Osteoblast (primary cell): ENCODE data around the gene LILRB4. TPM values are rescaled to one million over a fixed set of nuclear protein-coding genes. Genes with fewer than 3 reads are reported as not detected.
"Not testable (repeated sequence)": the region's sequence is repeated elsewhere in the genome, so short reads cannot be mapped to it uniquely, and the experiment has no call there.

Source experiments
- DNase-seq: peaks from one replicate; pipeline ENCODE4 v3.0.0; 2011; ENCODE audit warnings: low spot score, mixed read lengths; ENCODE audit not compliant: insufficient read length; ENCODE audit errors: missing footprints
- H2AFZ ChIP-seq: 2 replicates; pipeline ENCODE4 v1.6.0; 2011; ENCODE audit warnings: mild to moderate bottlenecking, low read length
- H3K27ac ChIP-seq: 2 replicates; pipeline ENCODE4 v1.5.1; 2011; ENCODE audit warnings: mild to moderate bottlenecking, low read depth, low read length, moderate library complexity
- H3K27me3 ChIP-seq: 2 replicates; pipeline ENCODE4 v1.6.0; 2012; ENCODE audit warnings: mild to moderate bottlenecking, control low read depth, inconsistent platforms, low read length, moderate library complexity; ENCODE audit not compliant: insufficient read depth
- H3K36me3 ChIP-seq: 2 replicates; pipeline ENCODE4 v1.5.1; 2011; ENCODE audit warnings: mild to moderate bottlenecking, low read length, control low read depth, moderate library complexity; ENCODE audit not compliant: insufficient read depth
- H3K4me1 ChIP-seq: 2 replicates; pipeline ENCODE4 v1.5.1; 2011; ENCODE audit warnings: mild to moderate bottlenecking, low read length, control low read depth, moderate library complexity; ENCODE audit not compliant: insufficient read depth
- H3K4me2 ChIP-seq: 2 replicates; pipeline ENCODE4 v1.6.0; 2011; ENCODE audit warnings: mild to moderate bottlenecking, low read length; ENCODE audit not compliant: insufficient read depth
- H3K4me3 ChIP-seq: fragments of 200-600 bp; sonication (generic); 3 replicates; pipeline ENCODE4 v1.5.1; 2012; ENCODE audit warnings: mild to moderate bottlenecking, low read length, inconsistent platforms; ENCODE audit not compliant: insufficient read depth
- H3K79me2 ChIP-seq: 2 replicates; pipeline ENCODE4 v1.6.0; 2012; ENCODE audit warnings: mild to moderate bottlenecking, low read length, control low read depth, inconsistent platforms; ENCODE audit not compliant: insufficient read depth
- H3K9me3 ChIP-seq: 2 replicates; pipeline ENCODE4 v1.5.1; 2011; ENCODE audit warnings: low read depth, low read length, control low read depth
- H4K20me1 ChIP-seq: 2 replicates; pipeline ENCODE4 v1.6.0; 2012; ENCODE audit warnings: mild to moderate bottlenecking, low read length, control low read depth; ENCODE audit not compliant: insufficient read depth
- CTCF ChIP-seq: IDR thresholded peaks from 2 replicates; pipeline ENCODE4 v1.5.1; 2011; ENCODE audit warnings: mild to moderate bottlenecking, low read depth, low read length, moderate library complexity; ENCODE audit errors: extremely low read depth
- total RNA-seq: library from RNA; depleted of rRNA; stranded (reverse); fragments of >200 nt; gene quantifications from 2 replicates; pipeline ENCODE4 v1.2.3, GENCODE V29; 2012

LILRB4 gene
- total RNA-seq, 1 donor = under 0.01 TPM

- Histone ChIP-seq H3K36me3 (no peaks in the 10 kb centered on the region), H3K27me3 (no peaks in the 10 kb centered on the region), H4K20me1 (no peaks in the 10 kb centered on the region), H3K27ac (no peak overlapping the region), H3K4me1 (no peaks in the 10 kb centered on the region), H3K79me2 (no peaks in the 10 kb centered on the region), H3K4me2 (no peak overlapping the region), H3K4me3 (no peak overlapping the region), H2AFZ (no peak overlapping the region), H3K9me3 (no peaks in the 10 kb centered on the region)
- TF ChIP-seq CTCF = no peak
- DNase-seq = no peak
Observed at GRCh38 chr19:54630782-54631181, 32.0 kb upstream of the LILRB4 start.

GRCh38 chr19:54631489-54632337 is 31.1 kb upstream of the LILRB4 start:
- H3K4me1 ChIP-seq, H3K36me3 ChIP-seq, H3K9me3 ChIP-seq, H2AFZ ChIP-seq, H3K4me3 ChIP-seq, H3K27me3 ChIP-seq, H4K20me1 ChIP-seq, H3K27ac ChIP-seq, H3K79me2 ChIP-seq, H3K4me2 ChIP-seq, DNase-seq: not testable (repeated sequence)

GRCh38 chr19:54632517-54632916 is 30.3 kb upstream of the LILRB4 start:
- not testable (repeated sequence) for H3K4me3 ChIP-seq

GRCh38 chr19:54633401-54633800 is 29.4 kb upstream of the LILRB4 start:
- Histone ChIP-seq H2AFZ (no peak overlapping the region), H3K4me1 (no peaks in the 10 kb centered on the region), H3K79me2 (no peaks in the 10 kb centered on the region), H3K36me3 (no peaks in the 10 kb centered on the region), H3K9me3 (no peaks in the 10 kb centered on the region), H4K20me1 (no peaks in the 10 kb centered on the region), H3K27me3 (no peaks in the 10 kb centered on the region), H3K4me3 (no peak overlapping the region), H3K27ac (no peak overlapping the region), H3K4me2 (no peak overlapping the region)
- DNase-seq = no peak
- TF ChIP-seq CTCF = no peak

More at GRCh38 chr19:54632517-54632916, 30.3 kb upstream of the LILRB4 start:
- not testable (repeated sequence) for H2AFZ ChIP-seq, H3K79me2 ChIP-seq, H4K20me1 ChIP-seq, H3K4me1 ChIP-seq, H3K27me3 ChIP-seq, H3K9me3 ChIP-seq, H3K4me2 ChIP-seq, H3K27ac ChIP-seq, H3K36me3 ChIP-seq, DNase-seq

GRCh38 chr19:54636081-54636480 is 26.7 kb upstream of the LILRB4 start:
- not testable (repeated sequence) for H3K4me2 ChIP-seq, H3K79me2 ChIP-seq, H3K9me3 ChIP-seq, H3K4me3 ChIP-seq, H3K4me1 ChIP-seq, H3K36me3 ChIP-seq, H4K20me1 ChIP-seq, H2AFZ ChIP-seq, H3K27me3 ChIP-seq, H3K27ac ChIP-seq, DNase-seq
